ENCODE results near the gene SEC14L2. TPM values are rescaled to one million over a fixed set of nuclear protein-coding genes. Genes with fewer than 3 reads are reported as not detected.
A peak's percentile ranks its signal among the peaks of the same experiment; 100 is the strongest.

The SEC14L2 gene
- total and polyA plus RNA-seq, 8 donors: 8.3 to 13.4 (median 10.0) TPM

GRCh38 chr22:30358541-30358940 is 38.3 kb upstream of the SEC14L2 start:
- Histone ChIP-seq H3K9me3 (no peaks in the 10 kb centered on the region), H3K27ac (no peak overlapping the region), H3K4me3 (no peak overlapping the region), H3K27me3 (no peaks in the 10 kb centered on the region), H3K4me1 (peaks cover 20 to 36% of the 10 kb centered on the region in 2 donors), H3K36me3 (no peaks in the 10 kb centered on the region)
- DNase-seq: no peak
- no peak for TF ChIP-seq CTCF (IDR thresholded peaks at IDR 0.05)
- intact Hi-C loops (cut with DNase I): no loop called here
- no peak for ATAC-seq

GRCh38 chr22:30361916-30362650 is 34.7 kb upstream of the SEC14L2 start:
- no peak for TF ChIP-seq CTCF (IDR thresholded peaks at IDR 0.05)
- DNase-seq (no peak), ATAC-seq (no peak)
- H3K36me3 ChIP-seq: peaks cover 0 to 10% of the 10 kb centered on the region in 2 donors
- peaks cover 0 to 8% of the 10 kb centered on the region in 2 donors for H3K4me1 ChIP-seq
- intact Hi-C loops (cut with DNase I): no loop called here
- H3K4me3 ChIP-seq: no peak overlapping the region
- H3K9me3 ChIP-seq: no peaks in the 10 kb centered on the region
- no peaks in the 10 kb centered on the region for H3K27me3 ChIP-seq
- no peak overlapping the region for H3K27ac ChIP-seq

- TF ChIP-seq CTCF (IDR thresholded peaks at IDR 0.05): no peak
- no peak overlapping the region for H3K27ac ChIP-seq
- DNase-seq (no peak), ATAC-seq (no peak)
- H3K36me3 ChIP-seq: peaks cover 0 to 10% of the 10 kb centered on the region in 2 donors
- intact Hi-C loops (cut with DNase I): no loop called here
- peaks cover 0 to under 1% of the 10 kb centered on the region in 2 donors for H3K4me1 ChIP-seq
- H3K27me3 ChIP-seq: no peaks in the 10 kb centered on the region
- H3K4me3 ChIP-seq: no peak overlapping the region
- H3K9me3 ChIP-seq: no peaks in the 10 kb centered on the region
Observed at GRCh38 chr22:30362651-30363281, 34.1 kb upstream of the SEC14L2 start.

- ATAC-seq: no peak
- peak in 1 of 4 donors; percentile 66 for DNase-seq
Observed at GRCh38 chr22:30365891-30366290, 30.9 kb upstream of the SEC14L2 start.

More at GRCh38 chr22:30365891-30366290, 30.9 kb upstream of the SEC14L2 start:
- Histone ChIP-seq H3K27me3 (no peaks in the 10 kb centered on the region), H3K9me3 (no peaks in the 10 kb centered on the region), H3K36me3 (peaks cover 0 to 10% of the 10 kb centered on the region in 2 donors), H3K4me1 (no peaks in the 10 kb centered on the region), H3K27ac (no peak overlapping the region), H3K4me3 (no peak overlapping the region)
- TF ChIP-seq CTCF (IDR thresholded peaks at IDR 0.05): no peak
- intact Hi-C loops (cut with DNase I): no loop called here
